ENCODE results near the gene NUP93.

NUP93 gene

GRCh38 chr16:56855946-56856345 lies 126.0 kb downstream of the NUP93 start:
- H3K9me2 ChIP-seq (replicated peaks; ENCODE audit: insufficient read depth, low read length) = no peaks in the 10 kb centered on the region
- H3K4me1 ChIP-seq (ENCODE audit: low read length) = peaks cover 15% of the 10 kb centered on the region
- no peak overlapping the region for H3K27ac ChIP-seq (ENCODE audit: low read length)
- H3K4me3 ChIP-seq (ENCODE audit: low read length) = no peak overlapping the region
- no peaks in the 10 kb centered on the region for H3K27me3 ChIP-seq (replicated peaks; ENCODE audit: insufficient read depth, low read length)
- H2AFZ ChIP-seq (ENCODE audit: low read length) = no peak overlapping the region
- TF ChIP-seq EZH2 (optimal IDR thresholded peaks at IDR 0.05; ENCODE audit: low read depth, low read length) = no peak
- no peak for TF ChIP-seq CTCF (IDR thresholded peaks at IDR 0.05; ENCODE audit: low read length)
- no peak for TF ChIP-seq EZH2phosphoT487 (IDR thresholded peaks at IDR 0.05; ENCODE audit: low read length)
- H3K4me2 ChIP-seq (ENCODE audit: low read depth, low read length) = no peak overlapping the region
- H3K9me3 ChIP-seq (replicated peaks; ENCODE audit: insufficient read depth, low read length) = no peaks in the 10 kb centered on the region
- no peak overlapping the region for H3K9ac ChIP-seq (ENCODE audit: low read length)
- H3K36me3 ChIP-seq (replicated peaks; ENCODE audit: insufficient read depth, low read length) = no peaks in the 10 kb centered on the region
- DNase-seq = no peak
- H4K20me1 ChIP-seq (ENCODE audit: insufficient read depth, low read length) = no peaks in the 10 kb centered on the region
- peaks cover 13% of the 10 kb centered on the region for H3F3A ChIP-seq (ENCODE audit: insufficient read depth, low read length)
- no peaks in the 10 kb centered on the region for H3K79me2 ChIP-seq (ENCODE audit: low read length)

GRCh38 chr16:56856876-56857447 lies 127.0 kb downstream of the NUP93 start:
- H3F3A ChIP-seq (ENCODE audit: insufficient read depth, low read length) = peaks cover 22% of the 10 kb centered on the region
- TF ChIP-seq EZH2phosphoT487 (IDR thresholded peaks at IDR 0.05; ENCODE audit: low read length) (no peak), EZH2 (optimal IDR thresholded peaks at IDR 0.05; ENCODE audit: low read depth, low read length) (no peak), CTCF (IDR thresholded peaks at IDR 0.05; ENCODE audit: low read length) (no peak)
- no peak overlapping the region for H2AFZ ChIP-seq (ENCODE audit: low read length)
- H3K9me3 ChIP-seq (replicated peaks; ENCODE audit: insufficient read depth, low read length) = no peaks in the 10 kb centered on the region
- H4K20me1 ChIP-seq (ENCODE audit: insufficient read depth, low read length) = no peaks in the 10 kb centered on the region
- H3K9ac ChIP-seq (ENCODE audit: low read length) = no peak overlapping the region
- H3K27ac ChIP-seq (ENCODE audit: low read length) = no peak overlapping the region
- no peaks in the 10 kb centered on the region for H3K27me3 ChIP-seq (replicated peaks; ENCODE audit: insufficient read depth, low read length)
- H3K4me3 ChIP-seq (ENCODE audit: low read length) = no peak overlapping the region
- H3K79me2 ChIP-seq (ENCODE audit: low read length) = no peaks in the 10 kb centered on the region
- H3K4me1 ChIP-seq (ENCODE audit: low read length) = peaks cover 25% of the 10 kb centered on the region
- H3K36me3 ChIP-seq (replicated peaks; ENCODE audit: insufficient read depth, low read length) = no peaks in the 10 kb centered on the region
- H3K4me2 ChIP-seq (ENCODE audit: low read depth, low read length) = no peak overlapping the region
- no peak for DNase-seq
- H3K9me2 ChIP-seq (replicated peaks; ENCODE audit: insufficient read depth, low read length) = no peaks in the 10 kb centered on the region

- H3K9me3 ChIP-seq (replicated peaks; ENCODE audit: insufficient read depth, low read length) = no peaks in the 10 kb centered on the region
- H4K20me1 ChIP-seq (ENCODE audit: insufficient read depth, low read length) = no peaks in the 10 kb centered on the region
- no peak overlapping the region for H3K27ac ChIP-seq (ENCODE audit: low read length)
- peaks cover 39% of the 10 kb centered on the region for H3K4me1 ChIP-seq (ENCODE audit: low read length)
- H3K36me3 ChIP-seq (replicated peaks; ENCODE audit: insufficient read depth, low read length) = no peaks in the 10 kb centered on the region
- no peak overlapping the region for H2AFZ ChIP-seq (ENCODE audit: low read length)
- no peak overlapping the region for H3K9ac ChIP-seq (ENCODE audit: low read length)
- no peak overlapping the region for H3K4me2 ChIP-seq (ENCODE audit: low read depth, low read length)
- no peak for DNase-seq
- no peak overlapping the region for H3K4me3 ChIP-seq (ENCODE audit: low read length)
- H3K79me2 ChIP-seq (ENCODE audit: low read length) = no peaks in the 10 kb centered on the region
- no peaks in the 10 kb centered on the region for H3K9me2 ChIP-seq (replicated peaks; ENCODE audit: insufficient read depth, low read length)
- TF ChIP-seq EZH2 (optimal IDR thresholded peaks at IDR 0.05; ENCODE audit: low read depth, low read length) (no peak), CTCF (IDR thresholded peaks at IDR 0.05; ENCODE audit: low read length) (no peak), EZH2phosphoT487 (IDR thresholded peaks at IDR 0.05; ENCODE audit: low read length) (no peak)
- peaks cover 33% of the 10 kb centered on the region for H3F3A ChIP-seq (ENCODE audit: insufficient read depth, low read length)
- H3K27me3 ChIP-seq (replicated peaks; ENCODE audit: insufficient read depth, low read length) = no peaks in the 10 kb centered on the region
These were observed 128.4 kb downstream of the NUP93 start for GRCh38 chr16:56858374-56858773.

Data from MM.1S (cell line).